ENCODE results near the gene LONP1. TPM values are rescaled to one million over a fixed set of nuclear protein-coding genes. Genes with fewer than 3 reads are reported as not detected.

LONP1 gene, protein sequence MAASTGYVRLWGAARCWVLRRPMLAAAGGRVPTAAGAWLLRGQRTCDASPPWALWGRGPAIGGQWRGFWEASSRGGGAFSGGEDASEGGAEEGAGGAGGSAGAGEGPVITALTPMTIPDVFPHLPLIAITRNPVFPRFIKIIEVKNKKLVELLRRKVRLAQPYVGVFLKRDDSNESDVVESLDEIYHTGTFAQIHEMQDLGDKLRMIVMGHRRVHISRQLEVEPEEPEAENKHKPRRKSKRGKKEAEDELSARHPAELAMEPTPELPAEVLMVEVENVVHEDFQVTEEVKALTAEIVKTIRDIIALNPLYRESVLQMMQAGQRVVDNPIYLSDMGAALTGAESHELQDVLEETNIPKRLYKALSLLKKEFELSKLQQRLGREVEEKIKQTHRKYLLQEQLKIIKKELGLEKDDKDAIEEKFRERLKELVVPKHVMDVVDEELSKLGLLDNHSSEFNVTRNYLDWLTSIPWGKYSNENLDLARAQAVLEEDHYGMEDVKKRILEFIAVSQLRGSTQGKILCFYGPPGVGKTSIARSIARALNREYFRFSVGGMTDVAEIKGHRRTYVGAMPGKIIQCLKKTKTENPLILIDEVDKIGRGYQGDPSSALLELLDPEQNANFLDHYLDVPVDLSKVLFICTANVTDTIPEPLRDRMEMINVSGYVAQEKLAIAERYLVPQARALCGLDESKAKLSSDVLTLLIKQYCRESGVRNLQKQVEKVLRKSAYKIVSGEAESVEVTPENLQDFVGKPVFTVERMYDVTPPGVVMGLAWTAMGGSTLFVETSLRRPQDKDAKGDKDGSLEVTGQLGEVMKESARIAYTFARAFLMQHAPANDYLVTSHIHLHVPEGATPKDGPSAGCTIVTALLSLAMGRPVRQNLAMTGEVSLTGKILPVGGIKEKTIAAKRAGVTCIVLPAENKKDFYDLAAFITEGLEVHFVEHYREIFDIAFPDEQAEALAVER
- 100 to 1,000 TPM in 1 of 2 donors, 10 to 100 TPM in 1; 63.0 to 108 TPM for total RNA-seq

DNA sequence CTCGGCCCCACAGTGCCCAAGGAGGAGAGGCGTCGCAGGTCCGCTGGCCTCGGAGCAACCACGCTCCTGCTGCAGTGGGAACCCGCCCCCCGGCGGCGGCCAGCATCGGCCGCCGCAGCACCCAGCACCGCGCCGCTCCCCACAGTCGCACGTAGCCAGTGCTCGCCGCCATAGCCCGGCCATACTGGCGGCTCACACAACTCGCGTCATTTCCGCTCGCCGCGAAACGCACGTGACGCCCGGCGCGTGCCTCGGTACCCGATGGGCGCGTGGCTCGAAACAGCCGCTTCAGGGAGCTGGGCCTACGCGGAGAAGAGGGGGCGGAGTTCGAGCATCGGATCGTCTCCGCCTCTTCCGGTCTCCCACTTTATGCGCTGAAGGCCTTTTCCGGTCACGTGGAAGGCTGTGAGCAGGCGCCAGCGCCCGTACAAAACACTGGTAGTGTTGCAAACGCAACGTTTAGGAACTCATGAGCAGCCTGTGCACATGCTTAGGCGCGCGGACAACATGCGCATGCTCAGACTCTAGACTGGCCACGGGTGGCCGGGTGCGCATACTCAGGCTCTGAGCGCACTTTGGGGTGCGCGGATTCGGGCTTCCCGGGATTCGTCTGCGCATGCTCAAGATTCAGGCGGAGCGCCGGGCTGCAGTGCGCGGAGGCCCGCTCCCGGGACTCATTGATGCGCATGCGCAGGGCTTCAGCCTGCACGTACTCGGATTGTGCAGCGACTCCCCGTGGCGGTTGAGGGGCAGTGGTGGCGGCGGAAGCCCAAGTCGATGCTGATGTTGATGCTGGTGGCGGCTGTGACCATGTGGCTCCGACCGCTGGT is at the start of gene LONP1, which contains the start of gene CATSPERD:
TSS of gene LONP1 (minus strand) at position 186 of the 830 bp plus-strand sequence. CDS start at position 172, 14 bp downstream.
TSS of gene CATSPERD (plus strand) at position 677 of the 830 bp plus-strand sequence. CDS start at position 778, 101 bp downstream.

GRCh38 chr19:5690125-5690954 is 29.6 kb downstream of the LONP1 start, which contains the start of gene RPL36:
RPL36 (plus strand) TSS chr19:5690295; CDS start chr19:5690508, 213 bp downstream.

GRCh38 chr19:5680437-5681368 is 39.2 kb downstream of the LONP1 start, which contains the start of the genes HSD11B1L and MICOS13:
HSD11B1L (plus strand) TSS chr19:5681027; CDS start chr19:5684833, 3,806 bp downstream.
MICOS13 (minus strand) TSS chr19:5680516; CDS start chr19:5680486, 30 bp downstream.

Other genes with a start within 250 kb of the LONP1 start
- gene TINCR, start 152.2 kb downstream of the LONP1 start, total RNA-seq: under 1 TPM in 1 of 2 donors, not detected in 1; 1.00 TPM
- gene SAFB2, start 97.4 kb downstream of the LONP1 start, total RNA-seq: 10 to 100 TPM; 24.1 to 28.0 TPM
- 10 to 100 TPM; 36.8 to 52.0 TPM for gene SAFB, start 97.1 kb downstream of the LONP1 start, total RNA-seq
- 10 to 100 TPM; 22.6 to 32.3 TPM for gene MICOS13, start 39.6 kb downstream of the LONP1 start, total RNA-seq
- 1 to 10 TPM; 3.0 to 7.9 TPM for gene HSD11B1L, start 39.1 kb downstream of the LONP1 start, total RNA-seq
- 100 to 1,000 TPM; 226 to 259 TPM for gene RPL36, start 29.9 kb downstream of the LONP1 start, total RNA-seq
- not detected for gene CATSPERD, start 491 bp upstream of the LONP1 start, total RNA-seq
- 1 to 10 TPM in 1 of 2 donors, under 1 TPM in 1; 0.33 to 1.4 TPM for gene PRR22, start 64.6 kb upstream of the LONP1 start, total RNA-seq
- 10 to 100 TPM; 45.1 to 55.9 TPM for gene DUS3L, start 71.0 kb upstream of the LONP1 start, total RNA-seq
- 1 to 10 TPM; 1.0 to 2.0 TPM for gene NRTN, start 84.9 kb upstream of the LONP1 start, total RNA-seq
- not detected for gene FUT6, start 119.6 kb upstream of the LONP1 start, total RNA-seq
- gene FUT3, start 131.3 kb upstream of the LONP1 start, total RNA-seq: not detected
- not detected for gene FUT5, start 150.4 kb upstream of the LONP1 start, total RNA-seq
- 100 to 1,000 TPM; 293 to 363 TPM for gene NDUFA11, start 183.6 kb upstream of the LONP1 start, total RNA-seq
- 1 to 10 TPM; 3.0 to 4.1 TPM for gene VMAC, start 184.7 kb upstream of the LONP1 start, total RNA-seq
- gene CAPS, start 194.1 kb upstream of the LONP1 start, total RNA-seq: 1 to 10 TPM in 1 of 2 donors, under 1 TPM in 1; 1.00 to 2.8 TPM

All from melanocyte of skin (primary cell).